SK-N-MC (cell line): ENCODE data around the gene PRKN.

Experiments
- EZH2 ChIP-seq: fragments of 200-600 bp; sonication (generic); IDR thresholded peaks from one replicate; pipeline ENCODE4 v1.6.1; 2017; ENCODE audit warnings: antibody characterized with exemption
- FOXP2 ChIP-seq: optimal IDR thresholded peaks from 2 replicates; pipeline ENCODE3; 2011; ENCODE audit warnings: mild to moderate bottlenecking, moderate library complexity; ENCODE audit not compliant: insufficient read depth; ENCODE audit errors: extremely low read length, control extremely low read depth
- POLR2AphosphoS5 ChIP-seq: IDR thresholded peaks from 2 replicates; pipeline ENCODE4 v1.6.1; 2012; ENCODE audit warnings: mild to moderate bottlenecking, low read depth, low read length, borderline replicate concordance

DNA sequence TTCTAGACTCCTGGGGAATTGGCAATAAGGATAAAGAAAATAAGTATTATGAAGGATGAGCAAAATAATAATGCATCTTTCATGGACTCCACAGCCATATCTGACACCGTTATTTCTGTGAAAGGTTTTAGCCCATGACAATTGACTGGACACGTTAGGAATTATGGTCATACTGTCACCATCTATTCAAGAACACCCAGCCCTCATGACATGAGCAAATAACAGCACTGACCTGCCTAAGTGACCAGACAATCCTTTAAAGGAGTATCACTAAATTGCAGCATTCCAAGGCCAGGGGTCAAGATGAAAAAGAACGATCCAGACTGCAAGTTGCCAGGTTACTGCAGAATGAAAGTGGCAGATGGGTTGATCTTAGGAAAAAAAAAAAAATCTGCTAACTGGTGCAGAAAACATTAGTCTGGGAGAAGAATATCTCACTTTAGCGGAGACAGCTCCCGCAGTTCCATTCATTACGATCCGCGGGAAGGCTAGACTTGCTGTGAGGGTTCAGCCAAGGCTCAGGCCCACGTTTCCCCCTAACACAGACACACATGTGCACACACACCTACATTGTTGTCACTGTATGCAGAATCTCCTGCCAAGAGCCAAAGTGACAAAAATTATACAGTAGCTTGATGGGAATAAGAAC is 1216.0 kb downstream of the PRKN start:
- TF ChIP-seq POLR2AphosphoS5 (no peak), EZH2 (no peak), FOXP2 (no peak)
